ENCODE measurements around the gene HIC2. TPM values are rescaled to one million over a fixed set of nuclear protein-coding genes. Genes with fewer than 3 reads are reported as not detected.

HIC2 gene
- total and polyA plus RNA-seq, 9 of the 15 experiments (the other 6 are each of a cell fraction or from before 2014, with no cell fraction given) = 1.7 to 117 (median 35.5) TPM

DNA sequence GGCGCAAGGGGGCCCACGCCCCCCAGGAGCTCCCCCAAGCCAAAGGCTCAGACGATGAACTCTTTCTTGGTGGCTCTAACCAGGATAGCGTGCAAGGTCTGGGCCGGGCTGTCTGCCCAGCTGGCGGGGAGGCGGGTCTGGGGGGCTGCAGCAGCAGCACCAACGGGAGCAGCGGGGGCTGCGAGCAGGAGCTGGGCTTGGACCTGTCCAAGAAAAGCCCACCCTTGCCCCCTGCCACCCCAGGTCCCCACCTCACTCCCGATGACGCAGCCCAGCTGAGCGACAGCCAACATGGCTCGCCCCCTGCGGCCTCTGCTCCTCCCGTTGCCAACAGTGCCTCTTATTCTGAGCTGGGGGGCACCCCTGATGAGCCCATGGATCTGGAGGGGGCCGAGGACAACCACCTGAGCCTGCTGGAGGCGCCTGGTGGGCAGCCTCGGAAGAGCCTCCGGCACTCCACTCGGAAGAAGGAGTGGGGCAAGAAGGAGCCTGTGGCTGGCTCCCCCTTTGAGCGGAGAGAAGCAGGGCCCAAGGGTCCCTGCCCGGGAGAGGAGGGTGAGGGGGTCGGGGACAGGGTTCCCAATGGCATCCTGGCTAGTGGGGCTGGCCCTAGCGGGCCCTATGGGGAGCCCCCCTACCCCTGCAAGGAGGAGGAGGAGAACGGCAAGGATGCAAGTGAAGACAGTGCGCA is 28.4 kb downstream of the HIC2 start (continued):
- no peak for TF ChIP-seq ZBTB8A (IDR thresholded peaks at IDR 0.05; ENCODE audit: partially characterized antibody)
- TF ChIP-seq ZKSCAN1 (IDR thresholded peaks at IDR 0.05; ENCODE audit: low read depth, low read length) = 0 out of 2 replicates have a peak, but pooled peaks have one; percentile 3
- TF ChIP-seq GTF2F1 (IDR thresholded peaks at IDR 0.05; ENCODE audit: low read depth, low read length) = 0 out of 2 replicates have a peak, but pooled peaks have one; percentile 30
- no peak for TF ChIP-seq ZNF507 (tag; conservative IDR thresholded peaks at IDR 0.05)
- TF ChIP-seq, protein P1, sequence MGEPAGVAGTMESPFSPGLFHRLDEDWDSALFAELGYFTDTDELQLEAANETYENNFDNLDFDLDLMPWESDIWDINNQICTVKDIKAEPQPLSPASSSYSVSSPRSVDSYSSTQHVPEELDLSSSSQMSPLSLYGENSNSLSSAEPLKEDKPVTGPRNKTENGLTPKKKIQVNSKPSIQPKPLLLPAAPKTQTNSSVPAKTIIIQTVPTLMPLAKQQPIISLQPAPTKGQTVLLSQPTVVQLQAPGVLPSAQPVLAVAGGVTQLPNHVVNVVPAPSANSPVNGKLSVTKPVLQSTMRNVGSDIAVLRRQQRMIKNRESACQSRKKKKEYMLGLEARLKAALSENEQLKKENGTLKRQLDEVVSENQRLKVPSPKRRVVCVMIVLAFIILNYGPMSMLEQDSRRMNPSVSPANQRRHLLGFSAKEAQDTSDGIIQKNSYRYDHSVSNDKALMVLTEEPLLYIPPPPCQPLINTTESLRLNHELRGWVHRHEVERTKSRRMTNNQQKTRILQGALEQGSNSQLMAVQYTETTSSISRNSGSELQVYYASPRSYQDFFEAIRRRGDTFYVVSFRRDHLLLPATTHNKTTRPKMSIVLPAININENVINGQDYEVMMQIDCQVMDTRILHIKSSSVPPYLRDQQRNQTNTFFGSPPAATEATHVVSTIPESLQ (CRISPR knock-in tag; IDR thresholded peaks at IDR 0.05) = no peak
- no peak for TF ChIP-seq PTTG1 (tag; IDR thresholded peaks at IDR 0.05; ENCODE audit: low read depth)
- TF ChIP-seq, protein P2, sequence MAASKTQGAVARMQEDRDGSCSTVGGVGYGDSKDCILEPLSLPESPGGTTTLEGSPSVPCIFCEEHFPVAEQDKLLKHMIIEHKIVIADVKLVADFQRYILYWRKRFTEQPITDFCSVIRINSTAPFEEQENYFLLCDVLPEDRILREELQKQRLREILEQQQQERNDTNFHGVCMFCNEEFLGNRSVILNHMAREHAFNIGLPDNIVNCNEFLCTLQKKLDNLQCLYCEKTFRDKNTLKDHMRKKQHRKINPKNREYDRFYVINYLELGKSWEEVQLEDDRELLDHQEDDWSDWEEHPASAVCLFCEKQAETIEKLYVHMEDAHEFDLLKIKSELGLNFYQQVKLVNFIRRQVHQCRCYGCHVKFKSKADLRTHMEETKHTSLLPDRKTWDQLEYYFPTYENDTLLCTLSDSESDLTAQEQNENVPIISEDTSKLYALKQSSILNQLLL (CRISPR knock-in tag; IDR thresholded peaks at IDR 0.05; ENCODE audit: borderline replicate concordance) = peak; percentile 12; the same call in 1 of the 2 replicates
- TF ChIP-seq POU5F1 (IDR thresholded peaks at IDR 0.05; ENCODE audit: borderline replicate concordance, low read depth, low read length, partially characterized antibody) = no peak
- TF ChIP-seq GTF2A2 (tag; IDR thresholded peaks at IDR 0.05) = no peak
- no peak for TF ChIP-seq ZNF324 (CRISPR knock-in tag; IDR thresholded peaks at IDR 0.05)
- no peak for TF ChIP-seq MED1 (CRISPR knock-in tag; IDR thresholded peaks at IDR 0.05; ENCODE audit: borderline replicate concordance)
- TF ChIP-seq, protein P3, sequence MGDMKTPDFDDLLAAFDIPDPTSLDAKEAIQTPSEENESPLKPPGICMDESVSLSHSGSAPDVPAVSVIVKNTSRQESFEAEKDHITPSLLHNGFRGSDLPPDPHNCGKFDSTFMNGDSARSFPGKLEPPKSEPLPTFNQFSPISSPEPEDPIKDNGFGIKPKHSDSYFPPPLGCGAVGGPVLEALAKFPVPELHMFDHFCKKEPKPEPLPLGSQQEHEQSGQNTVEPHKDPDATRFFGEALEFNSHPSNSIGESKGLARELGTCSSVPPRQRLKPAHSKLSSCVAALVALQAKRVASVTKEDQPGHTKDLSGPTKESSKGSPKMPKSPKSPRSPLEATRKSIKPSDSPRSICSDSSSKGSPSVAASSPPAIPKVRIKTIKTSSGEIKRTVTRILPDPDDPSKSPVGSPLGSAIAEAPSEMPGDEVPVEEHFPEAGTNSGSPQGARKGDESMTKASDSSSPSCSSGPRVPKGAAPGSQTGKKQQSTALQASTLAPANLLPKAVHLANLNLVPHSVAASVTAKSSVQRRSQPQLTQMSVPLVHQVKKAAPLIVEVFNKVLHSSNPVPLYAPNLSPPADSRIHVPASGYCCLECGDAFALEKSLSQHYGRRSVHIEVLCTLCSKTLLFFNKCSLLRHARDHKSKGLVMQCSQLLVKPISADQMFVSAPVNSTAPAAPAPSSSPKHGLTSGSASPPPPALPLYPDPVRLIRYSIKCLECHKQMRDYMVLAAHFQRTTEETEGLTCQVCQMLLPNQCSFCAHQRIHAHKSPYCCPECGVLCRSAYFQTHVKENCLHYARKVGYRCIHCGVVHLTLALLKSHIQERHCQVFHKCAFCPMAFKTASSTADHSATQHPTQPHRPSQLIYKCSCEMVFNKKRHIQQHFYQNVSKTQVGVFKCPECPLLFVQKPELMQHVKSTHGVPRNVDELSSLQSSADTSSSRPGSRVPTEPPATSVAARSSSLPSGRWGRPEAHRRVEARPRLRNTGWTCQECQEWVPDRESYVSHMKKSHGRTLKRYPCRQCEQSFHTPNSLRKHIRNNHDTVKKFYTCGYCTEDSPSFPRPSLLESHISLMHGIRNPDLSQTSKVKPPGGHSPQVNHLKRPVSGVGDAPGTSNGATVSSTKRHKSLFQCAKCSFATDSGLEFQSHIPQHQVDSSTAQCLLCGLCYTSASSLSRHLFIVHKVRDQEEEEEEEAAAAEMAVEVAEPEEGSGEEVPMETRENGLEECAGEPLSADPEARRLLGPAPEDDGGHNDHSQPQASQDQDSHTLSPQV (IDR thresholded peaks at IDR 0.05) = no peak
- TF ChIP-seq ZNF766 (CRISPR knock-in tag; conservative IDR thresholded peaks at IDR 0.05) = no peak
- no peak for TF ChIP-seq XRCC5 (IDR thresholded peaks at IDR 0.05; ENCODE audit: low read depth, low read length)
- no peak for TF ChIP-seq ZNF589 (CRISPR knock-in tag; IDR thresholded peaks at IDR 0.05; ENCODE audit: low read depth)
- TF ChIP-seq, protein P4, sequence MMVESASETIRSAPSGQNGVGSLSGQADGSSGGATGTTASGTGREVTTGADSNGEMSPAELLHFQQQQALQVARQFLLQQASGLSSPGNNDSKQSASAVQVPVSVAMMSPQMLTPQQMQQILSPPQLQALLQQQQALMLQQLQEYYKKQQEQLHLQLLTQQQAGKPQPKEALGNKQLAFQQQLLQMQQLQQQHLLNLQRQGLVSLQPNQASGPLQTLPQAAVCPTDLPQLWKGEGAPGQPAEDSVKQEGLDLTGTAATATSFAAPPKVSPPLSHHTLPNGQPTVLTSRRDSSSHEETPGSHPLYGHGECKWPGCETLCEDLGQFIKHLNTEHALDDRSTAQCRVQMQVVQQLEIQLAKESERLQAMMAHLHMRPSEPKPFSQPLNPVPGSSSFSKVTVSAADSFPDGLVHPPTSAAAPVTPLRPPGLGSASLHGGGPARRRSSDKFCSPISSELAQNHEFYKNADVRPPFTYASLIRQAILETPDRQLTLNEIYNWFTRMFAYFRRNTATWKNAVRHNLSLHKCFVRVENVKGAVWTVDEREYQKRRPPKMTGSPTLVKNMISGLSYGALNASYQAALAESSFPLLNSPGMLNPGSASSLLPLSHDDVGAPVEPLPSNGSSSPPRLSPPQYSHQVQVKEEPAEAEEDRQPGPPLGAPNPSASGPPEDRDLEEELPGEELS (CRISPR knock-in tag; IDR thresholded peaks at IDR 0.05; ENCODE audit: borderline replicate concordance) = no peak
- no peak for TF ChIP-seq SNRNP70 (optimal IDR thresholded peaks at IDR 0.05; ENCODE audit: low read depth, low read length)
- no peak for TF ChIP-seq YBX1 (IDR thresholded peaks at IDR 0.05)
- no peak for TF ChIP-seq TCF7L2 (IDR thresholded peaks at IDR 0.05; ENCODE audit: low read depth, low read length)

Data from K562 (cell line).